Adrenal gland (tissue), 12 donors: ENCODE data around the gene ZDHHC20. TPM values are rescaled to one million over a fixed set of nuclear protein-coding genes. Genes with fewer than 3 reads are reported as not detected.

ENCODE experiments used
- DNase-seq, 7 donors: peaks; one replicate each; pipeline ENCODE4 v3.0.0-alpha.2; 2019 to 2020
- H3K27ac ChIP-seq, 5 donors: fragments of 200-600 bp; sonication (generic) in 4 of 5; 1 replicate in 3 of 5; 2 replicates in 2 of 5; pipeline versions ENCODE4 v1.5.1 to v1.8.0; 2016 to 2020; ENCODE audit warnings: mild to moderate bottlenecking in 1 of 5
- H3K27me3 ChIP-seq: fragments of 200-600 bp; 2 replicates; pipeline ENCODE4 v1.8.0; 2021
- H3K36me3 ChIP-seq, 2 donors: fragments of 200-600 bp; replicated peaks in 1 of 2; 1 replicate in 1 of 2; 2 replicates in 1 of 2; pipeline versions ENCODE4 v1.5.1 to v1.8.0; 2018 to 2022
- H3K4me1 ChIP-seq, 2 donors: fragments of 200-600 bp; replicated peaks in 1 of 2; 1 replicate in 1 of 2; 2 replicates in 1 of 2; pipeline versions ENCODE4 v1.5.1 to v1.8.0; 2018 to 2021
- H3K4me3 ChIP-seq, 4 donors: fragments of 200-600 bp; sonication (generic) in 3 of 4; one replicate each; pipeline ENCODE4 v1.5.1; 2016 to 2018
- H3K9me3 ChIP-seq, 3 donors: fragments of 200-600 bp; sonication (generic) in 1 of 3; replicated peaks in 1 of 3; 1 replicate in 2 of 3; 2 replicates in 1 of 3; pipeline versions ENCODE4 v1.5.1 to v1.8.0; 2016 to 2021
- CTCF ChIP-seq, 6 experiments: fragments of 450-650 bp in 4 of 6; fragments of 200-600 bp in 2 of 6; sonication (generic) in 1 of 6; IDR thresholded peaks; 1 replicate in 5 of 6; 2 replicates in 1 of 6; pipeline versions ENCODE4 v1.5.1 to v1.8.0; 2016 to 2021; ENCODE audit warnings: antibody characterized with exemption in 6 of 6, mild to moderate bottlenecking in 2 of 6, moderate library complexity in 1 of 6
- POLR2A ChIP-seq, 2 donors: fragments of 450-650 bp; IDR thresholded peaks; one replicate each; pipeline ENCODE4 v1.6.1; 2017; ENCODE audit warnings: antibody characterized with exemption in 2 of 2, mild to moderate bottlenecking in 2 of 2, moderate library complexity in 1 of 2
- WGBS, 4 donors: extraction: QIAGEN DNeasy Blood & Tissue Kit in 2 of 4; methylation state at CpG; one replicate each; pipeline versions ENCODE4 v1.1.5 to v1.1.7; 2013 to 2017; 5-methylcytosine and 5-hydroxymethylcytosine counted together
- intact Hi-C, 2 donors: fragments of 100-400 bp; cut with DNase I; formaldehyde crosslinking; loops; one replicate each; pipeline versions ENCODE4 v1.14.1 to v1.15.0; 2022 to 2023
- polyA plus RNA-seq, 3 donors: library from polyadenylated mRNA; stranded (reverse); fragments of 200-250 nt in 2 of 3; fragments of 350-450 nt in 1 of 3; fragmentation: Illumina TruSeq in 1 of 3; extraction: RNeasy Lipid Tissue Mini Kit (QIAGEN cat#74804) in 1 of 3; gene quantifications; one replicate each; pipeline ENCODE4 v1.2.3, GENCODE V29; 2013 to 2014
- total RNA-seq, 9 donors: library from RNA; depleted of rRNA in 4 of 9; stranded (reverse); fragments of >200 nt in 4 of 9; fragments of 120-200 nt in 1 of 9; fragmentation: NEBNext Ultra II Directional in 1 of 9; extraction: Animal tissue kit (Norgen Biotek cat#: 25700) in 1 of 9; gene quantifications; one replicate each; pipeline versions ENCODE4 v1.1.0 to v1.2.4, GENCODE V29; 2013 to 2023
- donor health status: healthy with polysubstance abuse.
- donor health status: Bipolar disorder and iron deficiency.
- donor health status: DM: yes; HTN: yes; CAD: no.
- donor health status: DM: no; HTN: no; CAD: no.
- donor health status: DM: no; HTN: no; CAD: no.
- donor health status: DM: yes; HTN: yes; CAD: no.

The ZDHHC20 gene
- total and polyA plus RNA-seq, 12 donors = 7.0 to 93.0 (median 41.2) TPM

DNA sequence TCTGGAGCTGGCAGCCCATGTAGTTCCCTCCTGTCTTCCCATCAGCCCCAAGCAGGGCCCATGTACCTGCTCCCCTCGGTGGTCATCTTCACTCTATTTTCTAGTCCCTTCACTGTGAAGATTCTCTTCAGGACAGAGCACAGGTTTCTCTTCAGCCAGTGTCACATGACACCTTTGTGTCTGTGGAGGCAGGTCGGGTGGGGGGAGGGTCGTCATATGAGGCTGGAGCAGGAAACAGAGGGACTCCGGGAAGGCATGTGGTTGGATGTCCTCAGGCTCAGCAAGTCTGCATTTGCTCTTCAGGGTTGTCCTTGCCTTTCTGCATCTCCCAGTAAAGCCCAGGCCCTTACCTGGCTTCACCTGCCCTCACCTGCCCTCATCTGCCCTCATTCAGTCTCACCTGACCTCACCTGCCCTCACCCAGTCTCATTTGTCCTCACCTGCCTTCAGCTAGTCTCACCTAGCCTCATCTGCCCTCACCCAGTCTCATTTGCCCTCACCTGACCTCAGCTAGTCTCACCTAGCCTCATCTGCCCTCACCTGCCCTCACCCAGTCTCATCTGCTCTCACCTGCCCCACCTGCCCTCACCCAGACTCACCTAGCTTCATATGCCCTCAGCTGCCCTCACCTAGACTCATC, 120.3 kb downstream of the ZDHHC20 start:
- intact Hi-C loops = no loop called here
- Histone ChIP-seq H3K27ac (no peak overlapping the region), H3K27me3 (no peaks in the 10 kb centered on the region), H3K4me3 (no peak overlapping the region), H3K4me1 (no peaks in the 10 kb centered on the region), H3K9me3 (no peaks in the 10 kb centered on the region), H3K36me3 (no peaks in the 10 kb centered on the region)
- DNase-seq = no peak
- 35 to 62% (median 49%) methylated on average over 4 of the region's 4 CpGs for WGBS, 4 donors
- TF ChIP-seq POLR2A (IDR thresholded peaks at IDR 0.05) = no peak

GRCh38 chr13:21338156-21338555, 120.9 kb downstream of the ZDHHC20 start:
- no peak for DNase-seq
- Histone ChIP-seq H3K36me3 (no peaks in the 10 kb centered on the region), H3K9me3 (no peaks in the 10 kb centered on the region), H3K27me3 (no peaks in the 10 kb centered on the region), H3K27ac (no peak overlapping the region), H3K4me3 (no peak overlapping the region), H3K4me1 (no peaks in the 10 kb centered on the region)
- no peak for TF ChIP-seq POLR2A (IDR thresholded peaks at IDR 0.05)
- TF ChIP-seq CTCF (IDR thresholded peaks at IDR 0.05) = no peak
- intact Hi-C loops = no loop called here
- WGBS, 4 donors = 75 to 97% (median 84%) methylated on average over 3 to 6 of the region's 6 CpGs

GRCh38 chr13:21336609-21337349, 122.3 kb downstream of the ZDHHC20 start:
- no peak for TF ChIP-seq CTCF (IDR thresholded peaks at IDR 0.05)
- DNase-seq = no peak
- H3K4me1 ChIP-seq = no peaks in the 10 kb centered on the region
- no peaks in the 10 kb centered on the region for H3K27me3 ChIP-seq
- 74 to 78% (median 75%) methylated on average over 7 to 10 of the region's 10 CpGs for WGBS, 4 donors
- intact Hi-C loops = no loop called here
- no peaks in the 10 kb centered on the region for H3K36me3 ChIP-seq
- no peaks in the 10 kb centered on the region for H3K9me3 ChIP-seq
- H3K4me3 ChIP-seq = no peak overlapping the region
- no peak overlapping the region for H3K27ac ChIP-seq

GRCh38 chr13:21333186-21333585, 125.9 kb downstream of the ZDHHC20 start:
- no peaks in the 10 kb centered on the region for H3K9me3 ChIP-seq
- H3K4me3 ChIP-seq = no peak overlapping the region
- no peaks in the 10 kb centered on the region for H3K27me3 ChIP-seq
- H3K27ac ChIP-seq = no peak overlapping the region
- WGBS, 4 donors = 43 to 96% (median 84%) methylated on average over 2 of the region's 2 CpGs
- intact Hi-C loops = no loop called here
- DNase-seq = no peak
- TF ChIP-seq CTCF (IDR thresholded peaks at IDR 0.05) = no peak
- no peak for TF ChIP-seq POLR2A (IDR thresholded peaks at IDR 0.05)
- no peaks in the 10 kb centered on the region for H3K36me3 ChIP-seq
- no peaks in the 10 kb centered on the region for H3K4me1 ChIP-seq
